ENCODE results near the gene SPEF1. TPM values are rescaled to one million over a fixed set of nuclear protein-coding genes. Genes with fewer than 3 reads are reported as not detected.

SPEF1 gene
- total and polyA plus RNA-seq, 2 of the 13 experiments (the other 11 are each of a cell fraction or from before 2014, with no cell fraction given) = 0.11 to 0.27 TPM

DNA sequence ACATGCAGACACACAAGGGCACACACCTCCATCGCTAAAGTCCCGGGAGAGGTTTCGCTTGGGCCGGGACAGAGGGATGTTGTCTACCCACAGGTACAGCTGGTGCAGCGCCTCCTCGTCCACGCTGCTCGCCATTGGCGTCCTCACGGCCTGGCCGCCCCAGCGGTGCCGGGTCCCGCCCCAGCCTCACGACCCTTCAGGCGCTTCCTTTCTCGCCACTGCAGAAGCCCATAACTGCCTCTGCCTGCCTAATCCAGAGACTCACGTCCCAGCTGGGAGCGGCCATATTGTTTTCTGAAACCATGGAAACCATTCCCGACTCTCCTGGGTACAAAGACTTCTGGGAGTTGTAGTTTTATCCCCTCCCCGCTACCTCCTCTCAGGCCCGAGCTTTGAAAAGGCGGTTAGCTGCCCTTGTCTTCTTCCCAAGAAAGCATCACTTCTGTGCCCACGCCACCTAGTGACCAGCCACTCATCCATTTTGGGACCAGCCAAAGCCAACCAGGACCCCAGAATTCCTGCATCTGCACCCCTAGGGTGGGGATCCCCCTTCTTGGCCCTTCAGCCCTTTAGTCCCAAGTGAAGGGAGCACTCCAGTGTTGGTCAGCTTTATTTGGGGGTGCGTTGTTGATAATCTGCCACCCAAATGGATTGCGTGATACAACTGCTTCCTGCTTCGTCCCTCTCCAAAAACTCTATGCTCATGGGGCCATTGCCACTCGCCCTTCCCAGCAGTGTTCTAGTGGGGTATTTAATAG lies at the start of gene SPEF1 (continued):
- no peak for TF ChIP-seq CC2D1A (CRISPR knock-in tag; IDR thresholded peaks at IDR 0.05)
- TF ChIP-seq, protein P1, sequence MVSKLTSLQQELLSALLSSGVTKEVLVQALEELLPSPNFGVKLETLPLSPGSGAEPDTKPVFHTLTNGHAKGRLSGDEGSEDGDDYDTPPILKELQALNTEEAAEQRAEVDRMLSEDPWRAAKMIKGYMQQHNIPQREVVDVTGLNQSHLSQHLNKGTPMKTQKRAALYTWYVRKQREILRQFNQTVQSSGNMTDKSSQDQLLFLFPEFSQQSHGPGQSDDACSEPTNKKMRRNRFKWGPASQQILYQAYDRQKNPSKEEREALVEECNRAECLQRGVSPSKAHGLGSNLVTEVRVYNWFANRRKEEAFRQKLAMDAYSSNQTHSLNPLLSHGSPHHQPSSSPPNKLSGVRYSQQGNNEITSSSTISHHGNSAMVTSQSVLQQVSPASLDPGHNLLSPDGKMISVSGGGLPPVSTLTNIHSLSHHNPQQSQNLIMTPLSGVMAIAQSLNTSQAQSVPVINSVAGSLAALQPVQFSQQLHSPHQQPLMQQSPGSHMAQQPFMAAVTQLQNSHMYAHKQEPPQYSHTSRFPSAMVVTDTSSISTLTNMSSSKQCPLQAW (CRISPR knock-in tag; IDR thresholded peaks at IDR 0.05) = peak; percentile 91
- no peak for TF ChIP-seq ONECUT2 (CRISPR knock-in tag; IDR thresholded peaks at IDR 0.05)
- TF ChIP-seq, protein P2, sequence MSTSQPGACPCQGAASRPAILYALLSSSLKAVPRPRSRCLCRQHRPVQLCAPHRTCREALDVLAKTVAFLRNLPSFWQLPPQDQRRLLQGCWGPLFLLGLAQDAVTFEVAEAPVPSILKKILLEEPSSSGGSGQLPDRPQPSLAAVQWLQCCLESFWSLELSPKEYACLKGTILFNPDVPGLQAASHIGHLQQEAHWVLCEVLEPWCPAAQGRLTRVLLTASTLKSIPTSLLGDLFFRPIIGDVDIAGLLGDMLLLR (CRISPR knock-in tag; IDR thresholded peaks at IDR 0.05) = peak; percentile 87; the same call in 1 of the 2 replicates
- TF ChIP-seq ZNF367 (CRISPR knock-in tag; IDR thresholded peaks at IDR 0.05; ENCODE audit: borderline replicate concordance) = no peak
- TF ChIP-seq ZNF670 (CRISPR knock-in tag; IDR thresholded peaks at IDR 0.05; ENCODE audit: borderline replicate concordance) = no peak
- no peak for TF ChIP-seq ZNF296 (CRISPR knock-in tag; conservative IDR thresholded peaks at IDR 0.05)
- TF ChIP-seq ZBTB7A (CRISPR knock-in tag; IDR thresholded peaks at IDR 0.05) = no peak
- TF ChIP-seq, protein P3, sequence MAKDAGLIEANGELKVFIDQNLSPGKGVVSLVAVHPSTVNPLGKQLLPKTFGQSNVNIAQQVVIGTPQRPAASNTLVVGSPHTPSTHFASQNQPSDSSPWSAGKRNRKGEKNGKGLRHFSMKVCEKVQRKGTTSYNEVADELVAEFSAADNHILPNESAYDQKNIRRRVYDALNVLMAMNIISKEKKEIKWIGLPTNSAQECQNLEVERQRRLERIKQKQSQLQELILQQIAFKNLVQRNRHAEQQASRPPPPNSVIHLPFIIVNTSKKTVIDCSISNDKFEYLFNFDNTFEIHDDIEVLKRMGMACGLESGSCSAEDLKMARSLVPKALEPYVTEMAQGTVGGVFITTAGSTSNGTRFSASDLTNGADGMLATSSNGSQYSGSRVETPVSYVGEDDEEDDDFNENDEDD (CRISPR knock-in tag; IDR thresholded peaks at IDR 0.05; ENCODE audit: borderline replicate concordance) = peak; percentile 45; the same call in 1 of the 2 replicates
- TF ChIP-seq ADNP (CRISPR knock-in tag; IDR thresholded peaks at IDR 0.05) = no peak
- no peak for TF ChIP-seq ZNF550 (CRISPR knock-in tag; IDR thresholded peaks at IDR 0.05; ENCODE audit: borderline replicate concordance)
- TF ChIP-seq, protein P4, sequence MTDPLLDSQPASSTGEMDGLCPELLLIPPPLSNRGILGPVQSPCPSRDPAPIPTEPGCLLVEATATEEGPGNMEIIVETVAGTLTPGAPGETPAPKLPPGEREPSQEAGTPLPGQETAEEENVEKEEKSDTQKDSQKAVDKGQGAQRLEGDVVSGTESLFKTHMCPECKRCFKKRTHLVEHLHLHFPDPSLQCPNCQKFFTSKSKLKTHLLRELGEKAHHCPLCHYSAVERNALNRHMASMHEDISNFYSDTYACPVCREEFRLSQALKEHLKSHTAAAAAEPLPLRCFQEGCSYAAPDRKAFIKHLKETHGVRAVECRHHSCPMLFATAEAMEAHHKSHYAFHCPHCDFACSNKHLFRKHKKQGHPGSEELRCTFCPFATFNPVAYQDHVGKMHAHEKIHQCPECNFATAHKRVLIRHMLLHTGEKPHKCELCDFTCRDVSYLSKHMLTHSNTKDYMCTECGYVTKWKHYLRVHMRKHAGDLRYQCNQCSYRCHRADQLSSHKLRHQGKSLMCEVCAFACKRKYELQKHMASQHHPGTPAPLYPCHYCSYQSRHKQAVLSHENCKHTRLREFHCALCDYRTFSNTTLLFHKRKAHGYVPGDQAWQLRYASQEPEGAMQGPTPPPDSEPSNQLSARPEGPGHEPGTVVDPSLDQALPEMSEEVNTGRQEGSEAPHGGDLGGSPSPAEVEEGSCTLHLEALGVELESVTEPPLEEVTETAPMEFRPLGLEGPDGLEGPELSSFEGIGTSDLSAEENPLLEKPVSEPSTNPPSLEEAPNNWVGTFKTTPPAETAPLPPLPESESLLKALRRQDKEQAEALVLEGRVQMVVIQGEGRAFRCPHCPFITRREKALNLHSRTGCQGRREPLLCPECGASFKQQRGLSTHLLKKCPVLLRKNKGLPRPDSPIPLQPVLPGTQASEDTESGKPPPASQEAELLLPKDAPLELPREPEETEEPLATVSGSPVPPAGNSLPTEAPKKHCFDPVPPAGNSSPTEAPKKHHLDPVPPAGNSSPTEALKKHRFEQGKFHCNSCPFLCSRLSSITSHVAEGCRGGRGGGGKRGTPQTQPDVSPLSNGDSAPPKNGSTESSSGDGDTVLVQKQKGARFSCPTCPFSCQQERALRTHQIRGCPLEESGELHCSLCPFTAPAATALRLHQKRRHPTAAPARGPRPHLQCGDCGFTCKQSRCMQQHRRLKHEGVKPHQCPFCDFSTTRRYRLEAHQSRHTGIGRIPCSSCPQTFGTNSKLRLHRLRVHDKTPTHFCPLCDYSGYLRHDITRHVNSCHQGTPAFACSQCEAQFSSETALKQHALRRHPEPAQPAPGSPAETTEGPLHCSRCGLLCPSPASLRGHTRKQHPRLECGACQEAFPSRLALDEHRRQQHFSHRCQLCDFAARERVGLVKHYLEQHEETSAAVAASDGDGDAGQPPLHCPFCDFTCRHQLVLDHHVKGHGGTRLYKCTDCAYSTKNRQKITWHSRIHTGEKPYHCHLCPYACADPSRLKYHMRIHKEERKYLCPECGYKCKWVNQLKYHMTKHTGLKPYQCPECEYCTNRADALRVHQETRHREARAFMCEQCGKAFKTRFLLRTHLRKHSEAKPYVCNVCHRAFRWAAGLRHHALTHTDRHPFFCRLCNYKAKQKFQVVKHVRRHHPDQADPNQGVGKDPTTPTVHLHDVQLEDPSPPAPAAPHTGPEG (CRISPR knock-in tag; IDR thresholded peaks at IDR 0.05) = no peak
- TF ChIP-seq ZNF543 (CRISPR knock-in tag; IDR thresholded peaks at IDR 0.05) = no peak
- no peak for TF ChIP-seq TBX3 (IDR thresholded peaks at IDR 0.05; ENCODE audit: borderline replicate concordance)
- TF ChIP-seq, protein P5, sequence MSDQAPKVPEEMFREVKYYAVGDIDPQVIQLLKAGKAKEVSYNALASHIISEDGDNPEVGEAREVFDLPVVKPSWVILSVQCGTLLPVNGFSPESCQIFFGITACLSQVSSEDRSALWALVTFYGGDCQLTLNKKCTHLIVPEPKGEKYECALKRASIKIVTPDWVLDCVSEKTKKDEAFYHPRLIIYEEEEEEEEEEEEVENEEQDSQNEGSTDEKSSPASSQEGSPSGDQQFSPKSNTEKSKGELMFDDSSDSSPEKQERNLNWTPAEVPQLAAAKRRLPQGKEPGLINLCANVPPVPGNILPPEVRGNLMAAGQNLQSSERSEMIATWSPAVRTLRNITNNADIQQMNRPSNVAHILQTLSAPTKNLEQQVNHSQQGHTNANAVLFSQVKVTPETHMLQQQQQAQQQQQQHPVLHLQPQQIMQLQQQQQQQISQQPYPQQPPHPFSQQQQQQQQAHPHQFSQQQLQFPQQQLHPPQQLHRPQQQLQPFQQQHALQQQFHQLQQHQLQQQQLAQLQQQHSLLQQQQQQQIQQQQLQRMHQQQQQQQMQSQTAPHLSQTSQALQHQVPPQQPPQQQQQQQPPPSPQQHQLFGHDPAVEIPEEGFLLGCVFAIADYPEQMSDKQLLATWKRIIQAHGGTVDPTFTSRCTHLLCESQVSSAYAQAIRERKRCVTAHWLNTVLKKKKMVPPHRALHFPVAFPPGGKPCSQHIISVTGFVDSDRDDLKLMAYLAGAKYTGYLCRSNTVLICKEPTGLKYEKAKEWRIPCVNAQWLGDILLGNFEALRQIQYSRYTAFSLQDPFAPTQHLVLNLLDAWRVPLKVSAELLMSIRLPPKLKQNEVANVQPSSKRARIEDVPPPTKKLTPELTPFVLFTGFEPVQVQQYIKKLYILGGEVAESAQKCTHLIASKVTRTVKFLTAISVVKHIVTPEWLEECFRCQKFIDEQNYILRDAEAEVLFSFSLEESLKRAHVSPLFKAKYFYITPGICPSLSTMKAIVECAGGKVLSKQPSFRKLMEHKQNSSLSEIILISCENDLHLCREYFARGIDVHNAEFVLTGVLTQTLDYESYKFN (CRISPR knock-in tag; conservative IDR thresholded peaks at IDR 0.05) = no peak; the same call in 1 of the 2 replicates
- TF ChIP-seq DR1 (CRISPR knock-in tag; IDR thresholded peaks at IDR 0.05) = no peak
